SK-N-SH (cell line): Measurements from ENCODE around the gene SCAF11. TPM values are rescaled to one million over a fixed set of nuclear protein-coding genes. Genes with fewer than 3 reads are reported as not detected.

Source experiments
- CTCF ChIA-PET: fragments of 300-600, 350-600 bp; formaldehyde crosslinking; extraction: SDS; loops from one replicate; lab custom pipeline; 2021; lab: Yijun Ruan, JAX
- POLR2A ChIA-PET: fragments of 350-600 bp; sonication (Branson Sonifier 250); formaldehyde crosslinking; extraction: SDS; loops from one replicate; lab custom pipeline; 2020; ENCODE audit warnings: antibody characterized with exemption, inconsistent platforms; lab: Yijun Ruan, JAX
- DNase-seq: peaks from one replicate; pipeline ENCODE4 v3.0.0; 2012
- H2AFZ ChIP-seq: fragments of 200-600 bp; sonication (generic); 2 replicates; pipeline ENCODE4 v1.8.1; 2016; ENCODE audit warnings: antibody characterized with exemption, mild to moderate bottlenecking, low read depth
- H3F3A ChIP-seq: fragments of 200-600 bp; sonication (generic); replicated peaks from 2 replicates; pipeline ENCODE3; 2016; ENCODE audit warnings: antibody characterized with exemption, mild to moderate bottlenecking; ENCODE audit not compliant: insufficient read depth
- H3K27ac ChIP-seq, 2 experiments: fragments of 200-500 bp in 1 of 2; fragments of 200-600 bp in 1 of 2; sonication (Bioruptor generic) in 1 of 2; sonication (generic), shearing (Covaris generic) in 1 of 2; 2 replicates each; pipeline versions ENCODE4 v1.5.1 to v1.6.1; 2014 to 2016; ENCODE audit warnings: low read depth in 2 of 2, inconsistent platforms in 1 of 2, low read length in 1 of 2, mild to moderate bottlenecking in 1 of 2, mixed read lengths in 1 of 2
- H3K27me3 ChIP-seq: fragments of 200-600 bp; sonication (generic), shearing (Covaris generic); 2 replicates; pipeline ENCODE4 v1.6.1; 2016; ENCODE audit warnings: mixed run types; ENCODE audit not compliant: insufficient read depth
- H3K36me3 ChIP-seq, 2 experiments: fragments of 200-500 bp in 1 of 2; fragments of 200-600 bp in 1 of 2; sonication (Bioruptor generic) in 1 of 2; sonication (generic) in 1 of 2; replicated peaks in 1 of 2; 2 replicates each; pipeline versions ENCODE3 to v1.5.1; 2014 to 2016; ENCODE audit warnings: low read length in 1 of 2, mild to moderate bottlenecking in 1 of 2; ENCODE audit not compliant: insufficient read depth in 2 of 2, control insufficient read depth in 1 of 2
- H3K4me1 ChIP-seq, 2 experiments: fragments of 200-500 bp in 1 of 2; fragments of 200-600 bp in 1 of 2; sonication (Bioruptor generic) in 1 of 2; sonication (generic), shearing (Covaris generic) in 1 of 2; 2 replicates each; pipeline versions ENCODE4 v1.5.1 to v1.6.1; 2014 to 2016; ENCODE audit warnings: low read depth in 1 of 2, low read length in 1 of 2, mixed run types in 1 of 2; ENCODE audit not compliant: insufficient read depth in 2 of 2, control insufficient read depth in 1 of 2
- H3K4me2 ChIP-seq: fragments of 200-600 bp; sonication (generic), shearing (Covaris generic); 2 replicates; pipeline ENCODE4 v1.6.1; 2017; ENCODE audit warnings: mixed run types
- H3K4me3 ChIP-seq, 2 experiments: fragments of 200-500 bp in 1 of 2; fragments of 200-600 bp in 1 of 2; sonication (Bioruptor generic) in 1 of 2; sonication (generic), shearing (Covaris generic) in 1 of 2; 2 replicates each; pipeline versions ENCODE4 v1.5.1 to v1.8.1; 2014 to 2016; ENCODE audit warnings: low read depth in 2 of 2, inconsistent platforms in 1 of 2, low read length in 1 of 2, mild to moderate bottlenecking in 1 of 2, mixed read lengths in 1 of 2, moderate library complexity in 1 of 2
- H3K79me2 ChIP-seq: fragments of 200-600 bp; sonication (generic); 2 replicates; pipeline ENCODE4 v1.8.1; 2017; ENCODE audit warnings: mild to moderate bottlenecking; ENCODE audit not compliant: insufficient read depth
- H3K9ac ChIP-seq: fragments of 200-600 bp; sonication (generic); 2 replicates; pipeline ENCODE4 v1.6.1; 2017; ENCODE audit warnings: mixed run types
- H3K9me2 ChIP-seq: fragments of 200-600 bp; sonication (generic); 2 replicates; pipeline ENCODE4 v1.6.1; 2017; ENCODE audit warnings: mixed run types
- H3K9me3 ChIP-seq: fragments of 200-600 bp; sonication (generic); 2 replicates; pipeline ENCODE4 v1.6.1; 2017; ENCODE audit warnings: mixed run types, mild to moderate bottlenecking, moderate library complexity
- H4K20me1 ChIP-seq: fragments of 200-600 bp; sonication (generic); 2 replicates; pipeline ENCODE4 v1.6.1; 2017; ENCODE audit warnings: mild to moderate bottlenecking, mixed run types; ENCODE audit not compliant: insufficient read depth
- EZH2phosphoT487 ChIP-seq: fragments of 200-600 bp; sonication (generic); IDR thresholded peaks from 2 replicates; pipeline ENCODE4 v1.6.1; 2017; ENCODE audit warnings: low read depth, mixed run types, mild to moderate bottlenecking, antibody characterized with exemption, moderate library complexity, borderline replicate concordance
- GABPA ChIP-seq: IDR thresholded peaks from 2 replicates; pipeline ENCODE4 v1.4.0; 2012; ENCODE audit warnings: low read depth, mild to moderate bottlenecking
- POLR2AphosphoS5 ChIP-seq: IDR thresholded peaks from 2 replicates; pipeline ENCODE4 v1.6.1; 2012; ENCODE audit warnings: low read depth, low read length
- RFX5 ChIP-seq: IDR thresholded peaks from 2 replicates; pipeline ENCODE4 v1.6.1; 2012; ENCODE audit warnings: mild to moderate bottlenecking, improper control_type of control experiment, low read length
- WGBS: methylation state at CpG from one replicate; pipeline ENCODE4 v1.1.6; 2017; ENCODE audit warnings: low lambda C conversion rate; 5-methylcytosine and 5-hydroxymethylcytosine counted together
- polyA plus RNA-seq, 3 experiments: library from polyadenylated mRNA; depleted of rRNA; stranded (reverse); fragments of >200 nt; gene quantifications; 2 replicates each; pipeline ENCODE4 v1.2.3, GENCODE V29; 2012
- TF ChIP-seq, protein P1 (sequence below): IDR thresholded peaks from 2 replicates; pipeline ENCODE4 v1.4.0; 2012; ENCODE audit warnings: low read depth, borderline replicate concordance
- TF ChIP-seq, protein P2 (sequence below): IDR thresholded peaks from 2 replicates; pipeline ENCODE4 v1.4.0; 2012; ENCODE audit warnings: low read depth
- TF ChIP-seq, protein P3 (sequence below): IDR thresholded peaks from 2 replicates; pipeline ENCODE4; 2012
- TF ChIP-seq, protein P4 (sequence below): fragments of 200-600 bp; sonication (generic); IDR thresholded peaks from 2 replicates; pipeline ENCODE4 v1.6.1; 2017; ENCODE audit warnings: antibody characterized with exemption, mild to moderate bottlenecking, moderate library complexity
- TF ChIP-seq, protein P5 (sequence below): fragments of 150-350 bp; IDR thresholded peaks from 2 replicates; pipeline ENCODE4 v1.6.1; 2017; ENCODE audit warnings: antibody characterized with exemption, low read length, low read depth, borderline replicate concordance

SCAF11 gene
- polyA plus RNA-seq, 1 of the 3 experiments (the other 2 are of a cell fraction), result 26.1 TPM

DNA sequence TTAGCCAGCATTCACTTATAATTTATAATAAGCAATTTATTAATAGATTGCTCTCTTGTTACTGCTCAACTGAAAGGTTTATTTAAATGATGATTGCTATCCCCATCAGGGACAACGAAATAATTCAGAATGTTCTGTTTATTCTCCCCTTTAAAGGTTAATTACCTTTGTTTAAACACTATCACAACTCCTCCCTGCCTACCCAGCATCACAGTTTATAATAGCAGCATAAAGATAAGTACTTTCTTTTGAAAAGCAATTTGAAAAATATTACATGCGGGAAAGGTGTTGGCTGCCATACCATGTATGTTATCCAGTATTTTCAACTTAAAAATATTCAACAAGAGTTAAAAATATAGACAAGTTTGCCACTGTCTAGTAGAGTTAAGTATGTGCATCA, 30.6 kb downstream of the SCAF11 start:
- Histone ChIP-seq H4K20me1 (no peaks in the 10 kb centered on the region), H3K4me2 (no peak overlapping the region), H3K9me3 (peaks cover 10% of the 10 kb centered on the region), H3K27ac (no peak overlapping the region), H3K36me3 (peaks cover 61 to 73% of the 10 kb centered on the region in 2 experiments), H3F3A (no peaks in the 10 kb centered on the region), H3K27me3 (no peaks in the 10 kb centered on the region), H3K4me1 (no peaks in the 10 kb centered on the region; a peak in 1 of 4 replicates), H3K4me3 (no peak overlapping the region), H3K9me2 (no peaks in the 10 kb centered on the region; the same call in 1 of the 2 replicates), H3K9ac (no peak overlapping the region), H3K79me2 (peaks cover 61% of the 10 kb centered on the region), H2AFZ (no peak overlapping the region)
- TF ChIP-seq, protein P1, sequence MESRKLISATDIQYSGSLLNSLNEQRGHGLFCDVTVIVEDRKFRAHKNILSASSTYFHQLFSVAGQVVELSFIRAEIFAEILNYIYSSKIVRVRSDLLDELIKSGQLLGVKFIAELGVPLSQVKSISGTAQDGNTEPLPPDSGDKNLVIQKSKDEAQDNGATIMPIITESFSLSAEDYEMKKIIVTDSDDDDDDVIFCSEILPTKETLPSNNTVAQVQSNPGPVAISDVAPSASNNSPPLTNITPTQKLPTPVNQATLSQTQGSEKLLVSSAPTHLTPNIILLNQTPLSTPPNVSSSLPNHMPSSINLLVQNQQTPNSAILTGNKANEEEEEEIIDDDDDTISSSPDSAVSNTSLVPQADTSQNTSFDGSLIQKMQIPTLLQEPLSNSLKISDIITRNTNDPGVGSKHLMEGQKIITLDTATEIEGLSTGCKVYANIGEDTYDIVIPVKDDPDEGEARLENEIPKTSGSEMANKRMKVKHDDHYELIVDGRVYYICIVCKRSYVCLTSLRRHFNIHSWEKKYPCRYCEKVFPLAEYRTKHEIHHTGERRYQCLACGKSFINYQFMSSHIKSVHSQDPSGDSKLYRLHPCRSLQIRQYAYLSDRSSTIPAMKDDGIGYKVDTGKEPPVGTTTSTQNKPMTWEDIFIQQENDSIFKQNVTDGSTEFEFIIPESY, result no peak
- ChIA-PET CTCF (no interaction called here), POLR2A (no interaction called here)
- DNase-seq, result no peak
- 98% methylated on average over 2 of the region's 2 CpGs for WGBS

DNA sequence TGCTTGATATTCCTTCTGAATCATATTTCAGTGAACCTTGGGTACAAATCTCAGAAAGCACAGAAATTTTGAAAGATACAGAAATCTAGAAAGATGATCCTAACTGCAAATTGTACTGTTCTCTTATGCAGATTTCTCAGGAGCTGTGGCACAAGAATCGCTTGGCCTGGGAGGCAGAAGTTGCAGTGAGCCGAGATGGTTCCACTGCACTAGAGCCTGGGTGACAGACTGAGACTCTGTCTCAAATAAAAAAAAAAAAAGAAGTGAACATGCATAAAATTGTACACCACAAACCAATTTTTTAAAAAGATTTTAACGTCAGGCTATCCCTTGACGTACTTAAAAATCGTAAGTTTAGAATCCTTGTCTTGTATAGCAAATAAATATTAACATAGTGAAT, 31.3 kb downstream of the SCAF11 start:
- no peak overlapping the region for H2AFZ ChIP-seq
- H3K9ac ChIP-seq, result no peak overlapping the region
- CTCF ChIA-PET, result no interaction called here
- no peaks in the 10 kb centered on the region for H3K27me3 ChIP-seq
- no peak overlapping the region for H3K4me2 ChIP-seq
- 96% methylated on average over 5 of the region's 5 CpGs for WGBS
- no peak for DNase-seq
- POLR2A ChIA-PET, result no interaction called here
- H3F3A ChIP-seq, result no peaks in the 10 kb centered on the region
- no peaks in the 10 kb centered on the region; a peak in 1 of 4 replicates for H3K4me1 ChIP-seq
- H3K79me2 ChIP-seq, result peaks cover 54% of the 10 kb centered on the region
- H3K27ac ChIP-seq, result no peak overlapping the region
- peaks cover 10% of the 10 kb centered on the region for H3K9me3 ChIP-seq
- no peaks in the 10 kb centered on the region for H4K20me1 ChIP-seq
- H3K4me3 ChIP-seq, result no peak overlapping the region
- H3K36me3 ChIP-seq, result peaks cover 60 to 66% of the 10 kb centered on the region in 2 experiments
- no peaks in the 10 kb centered on the region; the same call in 1 of the 2 replicates for H3K9me2 ChIP-seq
- TF ChIP-seq POLR2AphosphoS5, result no peak
- TF ChIP-seq, protein P2, sequence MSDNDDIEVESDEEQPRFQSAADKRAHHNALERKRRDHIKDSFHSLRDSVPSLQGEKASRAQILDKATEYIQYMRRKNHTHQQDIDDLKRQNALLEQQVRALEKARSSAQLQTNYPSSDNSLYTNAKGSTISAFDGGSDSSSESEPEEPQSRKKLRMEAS, result no peak
- TF ChIP-seq, protein P3, sequence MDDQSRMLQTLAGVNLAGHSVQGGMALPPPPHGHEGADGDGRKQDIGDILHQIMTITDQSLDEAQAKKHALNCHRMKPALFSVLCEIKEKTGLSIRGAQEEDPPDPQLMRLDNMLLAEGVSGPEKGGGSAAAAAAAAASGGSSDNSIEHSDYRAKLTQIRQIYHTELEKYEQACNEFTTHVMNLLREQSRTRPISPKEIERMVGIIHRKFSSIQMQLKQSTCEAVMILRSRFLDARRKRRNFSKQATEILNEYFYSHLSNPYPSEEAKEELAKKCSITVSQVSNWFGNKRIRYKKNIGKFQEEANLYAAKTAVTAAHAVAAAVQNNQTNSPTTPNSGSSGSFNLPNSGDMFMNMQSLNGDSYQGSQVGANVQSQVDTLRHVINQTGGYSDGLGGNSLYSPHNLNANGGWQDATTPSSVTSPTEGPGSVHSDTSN, result no peak
- TF ChIP-seq, protein P4, sequence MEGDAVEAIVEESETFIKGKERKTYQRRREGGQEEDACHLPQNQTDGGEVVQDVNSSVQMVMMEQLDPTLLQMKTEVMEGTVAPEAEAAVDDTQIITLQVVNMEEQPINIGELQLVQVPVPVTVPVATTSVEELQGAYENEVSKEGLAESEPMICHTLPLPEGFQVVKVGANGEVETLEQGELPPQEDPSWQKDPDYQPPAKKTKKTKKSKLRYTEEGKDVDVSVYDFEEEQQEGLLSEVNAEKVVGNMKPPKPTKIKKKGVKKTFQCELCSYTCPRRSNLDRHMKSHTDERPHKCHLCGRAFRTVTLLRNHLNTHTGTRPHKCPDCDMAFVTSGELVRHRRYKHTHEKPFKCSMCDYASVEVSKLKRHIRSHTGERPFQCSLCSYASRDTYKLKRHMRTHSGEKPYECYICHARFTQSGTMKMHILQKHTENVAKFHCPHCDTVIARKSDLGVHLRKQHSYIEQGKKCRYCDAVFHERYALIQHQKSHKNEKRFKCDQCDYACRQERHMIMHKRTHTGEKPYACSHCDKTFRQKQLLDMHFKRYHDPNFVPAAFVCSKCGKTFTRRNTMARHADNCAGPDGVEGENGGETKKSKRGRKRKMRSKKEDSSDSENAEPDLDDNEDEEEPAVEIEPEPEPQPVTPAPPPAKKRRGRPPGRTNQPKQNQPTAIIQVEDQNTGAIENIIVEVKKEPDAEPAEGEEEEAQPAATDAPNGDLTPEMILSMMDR, result no peak
- TF ChIP-seq RFX5, result no peak
- TF ChIP-seq EZH2phosphoT487, result no peak
- no peak for TF ChIP-seq GABPA
- TF ChIP-seq, protein P5, sequence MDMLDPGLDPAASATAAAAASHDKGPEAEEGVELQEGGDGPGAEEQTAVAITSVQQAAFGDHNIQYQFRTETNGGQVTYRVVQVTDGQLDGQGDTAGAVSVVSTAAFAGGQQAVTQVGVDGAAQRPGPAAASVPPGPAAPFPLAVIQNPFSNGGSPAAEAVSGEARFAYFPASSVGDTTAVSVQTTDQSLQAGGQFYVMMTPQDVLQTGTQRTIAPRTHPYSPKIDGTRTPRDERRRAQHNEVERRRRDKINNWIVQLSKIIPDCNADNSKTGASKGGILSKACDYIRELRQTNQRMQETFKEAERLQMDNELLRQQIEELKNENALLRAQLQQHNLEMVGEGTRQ, result no peak
